Measurements from ENCODE around the gene NFIA.

DNA sequence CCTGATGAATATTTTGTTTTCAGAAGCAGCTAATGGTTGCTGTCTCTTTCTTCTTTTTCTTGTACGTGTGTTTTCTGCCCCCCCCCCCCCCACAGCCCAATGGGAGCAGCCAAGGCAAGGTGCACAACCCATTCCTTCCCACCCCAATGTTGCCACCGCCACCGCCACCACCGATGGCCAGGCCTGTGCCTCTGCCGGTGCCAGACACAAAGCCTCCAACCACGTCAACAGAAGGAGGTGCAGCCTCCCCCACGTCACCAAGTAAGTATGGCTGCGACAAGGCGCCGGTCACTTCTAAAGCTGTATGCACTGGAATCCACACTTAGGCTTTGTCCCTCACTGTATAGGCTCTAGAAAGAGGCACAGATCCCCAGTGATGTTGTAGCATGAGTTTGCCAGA, 324.1 kb downstream of the NFIA start:
- TF ChIP-seq, protein P1, sequence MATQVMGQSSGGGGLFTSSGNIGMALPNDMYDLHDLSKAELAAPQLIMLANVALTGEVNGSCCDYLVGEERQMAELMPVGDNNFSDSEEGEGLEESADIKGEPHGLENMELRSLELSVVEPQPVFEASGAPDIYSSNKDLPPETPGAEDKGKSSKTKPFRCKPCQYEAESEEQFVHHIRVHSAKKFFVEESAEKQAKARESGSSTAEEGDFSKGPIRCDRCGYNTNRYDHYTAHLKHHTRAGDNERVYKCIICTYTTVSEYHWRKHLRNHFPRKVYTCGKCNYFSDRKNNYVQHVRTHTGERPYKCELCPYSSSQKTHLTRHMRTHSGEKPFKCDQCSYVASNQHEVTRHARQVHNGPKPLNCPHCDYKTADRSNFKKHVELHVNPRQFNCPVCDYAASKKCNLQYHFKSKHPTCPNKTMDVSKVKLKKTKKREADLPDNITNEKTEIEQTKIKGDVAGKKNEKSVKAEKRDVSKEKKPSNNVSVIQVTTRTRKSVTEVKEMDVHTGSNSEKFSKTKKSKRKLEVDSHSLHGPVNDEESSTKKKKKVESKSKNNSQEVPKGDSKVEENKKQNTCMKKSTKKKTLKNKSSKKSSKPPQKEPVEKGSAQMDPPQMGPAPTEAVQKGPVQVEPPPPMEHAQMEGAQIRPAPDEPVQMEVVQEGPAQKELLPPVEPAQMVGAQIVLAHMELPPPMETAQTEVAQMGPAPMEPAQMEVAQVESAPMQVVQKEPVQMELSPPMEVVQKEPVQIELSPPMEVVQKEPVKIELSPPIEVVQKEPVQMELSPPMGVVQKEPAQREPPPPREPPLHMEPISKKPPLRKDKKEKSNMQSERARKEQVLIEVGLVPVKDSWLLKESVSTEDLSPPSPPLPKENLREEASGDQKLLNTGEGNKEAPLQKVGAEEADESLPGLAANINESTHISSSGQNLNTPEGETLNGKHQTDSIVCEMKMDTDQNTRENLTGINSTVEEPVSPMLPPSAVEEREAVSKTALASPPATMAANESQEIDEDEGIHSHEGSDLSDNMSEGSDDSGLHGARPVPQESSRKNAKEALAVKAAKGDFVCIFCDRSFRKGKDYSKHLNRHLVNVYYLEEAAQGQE (tag by site-specific recombination; IDR thresholded peaks at IDR 0.05) = no peak
- TF ChIP-seq YY1 (tag by site-specific recombination; IDR thresholded peaks at IDR 0.05) (no peak), PRDM1 (tag by site-specific recombination; IDR thresholded peaks at IDR 0.05) (no peak), ZNF747 (tag by site-specific recombination; IDR thresholded peaks at IDR 0.05) (no peak), WT1 (tag by site-specific recombination; IDR thresholded peaks at IDR 0.05) (no peak), HOXD13 (CRISPR knock-in tag; IDR thresholded peaks at IDR 0.05; ENCODE audit: borderline replicate concordance) (no peak), ZNF121 (tag by site-specific recombination; IDR thresholded peaks at IDR 0.05) (no peak), MYNN (tag by site-specific recombination; IDR thresholded peaks at IDR 0.05; ENCODE audit: borderline replicate concordance) (no peak)
- TF ChIP-seq, protein P2, sequence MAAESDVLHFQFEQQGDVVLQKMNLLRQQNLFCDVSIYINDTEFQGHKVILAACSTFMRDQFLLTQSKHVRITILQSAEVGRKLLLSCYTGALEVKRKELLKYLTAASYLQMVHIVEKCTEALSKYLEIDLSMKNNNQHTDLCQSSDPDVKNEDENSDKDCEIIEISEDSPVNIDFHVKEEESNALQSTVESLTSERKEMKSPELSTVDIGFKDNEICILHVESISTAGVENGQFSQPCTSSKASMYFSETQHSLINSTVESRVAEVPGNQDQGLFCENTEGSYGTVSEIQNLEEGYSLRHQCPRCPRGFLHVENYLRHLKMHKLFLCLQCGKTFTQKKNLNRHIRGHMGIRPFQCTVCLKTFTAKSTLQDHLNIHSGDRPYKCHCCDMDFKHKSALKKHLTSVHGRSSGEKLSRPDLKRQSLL (tag by site-specific recombination; IDR thresholded peaks at IDR 0.05) = no peak
- TF ChIP-seq, protein P3, sequence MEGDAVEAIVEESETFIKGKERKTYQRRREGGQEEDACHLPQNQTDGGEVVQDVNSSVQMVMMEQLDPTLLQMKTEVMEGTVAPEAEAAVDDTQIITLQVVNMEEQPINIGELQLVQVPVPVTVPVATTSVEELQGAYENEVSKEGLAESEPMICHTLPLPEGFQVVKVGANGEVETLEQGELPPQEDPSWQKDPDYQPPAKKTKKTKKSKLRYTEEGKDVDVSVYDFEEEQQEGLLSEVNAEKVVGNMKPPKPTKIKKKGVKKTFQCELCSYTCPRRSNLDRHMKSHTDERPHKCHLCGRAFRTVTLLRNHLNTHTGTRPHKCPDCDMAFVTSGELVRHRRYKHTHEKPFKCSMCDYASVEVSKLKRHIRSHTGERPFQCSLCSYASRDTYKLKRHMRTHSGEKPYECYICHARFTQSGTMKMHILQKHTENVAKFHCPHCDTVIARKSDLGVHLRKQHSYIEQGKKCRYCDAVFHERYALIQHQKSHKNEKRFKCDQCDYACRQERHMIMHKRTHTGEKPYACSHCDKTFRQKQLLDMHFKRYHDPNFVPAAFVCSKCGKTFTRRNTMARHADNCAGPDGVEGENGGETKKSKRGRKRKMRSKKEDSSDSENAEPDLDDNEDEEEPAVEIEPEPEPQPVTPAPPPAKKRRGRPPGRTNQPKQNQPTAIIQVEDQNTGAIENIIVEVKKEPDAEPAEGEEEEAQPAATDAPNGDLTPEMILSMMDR (tag by site-specific recombination; IDR thresholded peaks at IDR 0.05) = no peak
- TF ChIP-seq, protein P4, sequence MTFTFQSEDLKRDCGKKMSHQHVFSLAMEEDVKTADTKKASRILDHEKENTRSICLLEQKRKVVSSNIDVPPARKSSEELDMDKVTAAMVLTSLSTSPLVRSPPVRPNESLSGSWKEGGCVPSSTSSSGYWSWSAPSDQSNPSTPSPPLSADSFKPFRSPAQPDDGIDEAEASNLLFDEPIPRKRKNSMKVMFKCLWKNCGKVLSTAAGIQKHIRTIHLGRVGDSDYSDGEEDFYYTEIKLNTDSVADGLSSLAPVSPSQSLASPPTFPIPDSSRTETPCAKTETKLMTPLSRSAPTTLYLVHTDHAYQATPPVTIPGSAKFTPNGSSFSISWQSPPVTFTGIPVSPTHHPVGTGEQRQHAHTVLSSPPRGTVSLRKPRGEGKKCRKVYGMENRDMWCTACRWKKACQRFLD (tag by site-specific recombination; IDR thresholded peaks at IDR 0.05) = no peak
- TF ChIP-seq, protein P5, sequence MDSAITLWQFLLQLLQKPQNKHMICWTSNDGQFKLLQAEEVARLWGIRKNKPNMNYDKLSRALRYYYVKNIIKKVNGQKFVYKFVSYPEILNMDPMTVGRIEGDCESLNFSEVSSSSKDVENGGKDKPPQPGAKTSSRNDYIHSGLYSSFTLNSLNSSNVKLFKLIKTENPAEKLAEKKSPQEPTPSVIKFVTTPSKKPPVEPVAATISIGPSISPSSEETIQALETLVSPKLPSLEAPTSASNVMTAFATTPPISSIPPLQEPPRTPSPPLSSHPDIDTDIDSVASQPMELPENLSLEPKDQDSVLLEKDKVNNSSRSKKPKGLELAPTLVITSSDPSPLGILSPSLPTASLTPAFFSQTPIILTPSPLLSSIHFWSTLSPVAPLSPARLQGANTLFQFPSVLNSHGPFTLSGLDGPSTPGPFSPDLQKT (IDR thresholded peaks at IDR 0.05; ENCODE audit: borderline replicate concordance, low read depth, low read length) = no peak
- TF ChIP-seq, protein P6, sequence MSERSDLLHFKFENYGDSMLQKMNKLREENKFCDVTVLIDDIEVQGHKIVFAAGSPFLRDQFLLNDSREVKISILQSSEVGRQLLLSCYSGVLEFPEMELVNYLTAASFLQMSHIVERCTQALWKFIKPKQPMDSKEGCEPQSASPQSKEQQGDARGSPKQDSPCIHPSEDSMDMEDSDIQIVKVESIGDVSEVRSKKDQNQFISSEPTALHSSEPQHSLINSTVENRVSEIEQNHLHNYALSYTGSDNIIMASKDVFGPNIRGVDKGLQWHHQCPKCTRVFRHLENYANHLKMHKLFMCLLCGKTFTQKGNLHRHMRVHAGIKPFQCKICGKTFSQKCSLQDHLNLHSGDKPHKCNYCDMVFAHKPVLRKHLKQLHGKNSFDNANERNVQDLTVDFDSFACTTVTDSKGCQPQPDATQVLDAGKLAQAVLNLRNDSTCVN (tag by site-specific recombination; optimal IDR thresholded peaks at IDR 0.05) = no peak

Measured in HEK293 (cell line).